ENCODE results near the gene RGS9. TPM values are rescaled to one million over a fixed set of nuclear protein-coding genes. Genes with fewer than 3 reads are reported as not detected.

RGS9 gene
- total and polyA plus RNA-seq, 2 of the 13 experiments (the other 11 are each of a cell fraction or from before 2014, with no cell fraction given) = 0.44 to 0.74 TPM

DNA sequence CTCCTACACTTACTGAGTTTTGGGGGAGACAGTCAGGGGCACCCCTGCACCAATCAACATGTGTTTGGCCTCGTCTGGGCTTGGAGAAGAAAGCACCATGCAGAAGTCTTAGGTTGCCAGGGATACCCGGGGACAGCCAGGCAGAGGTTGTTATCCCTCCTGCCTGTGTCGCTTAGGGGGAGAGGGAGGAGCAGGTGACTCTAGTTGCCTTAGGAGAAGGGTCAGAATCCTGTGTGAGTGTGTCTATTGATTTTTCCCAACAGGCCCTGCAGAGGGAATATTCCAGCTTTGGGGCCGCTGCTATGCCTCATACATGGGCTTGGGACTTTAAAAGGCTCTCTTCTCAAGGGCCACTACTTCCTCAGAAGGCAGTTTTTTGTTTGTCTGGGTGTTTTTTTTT, 89.1 kb downstream of the RGS9 start:
- BruUV-seq (replicated peaks) = no TSS peak
- Histone ChIP-seq H3K27ac (ENCODE audit: extremely low read length, insufficient read depth, low read length) (no peak overlapping the region), H3K9me3 (ENCODE audit: low read length) (no peaks in the 10 kb centered on the region), H3K27me3 (ENCODE audit: control insufficient read depth in 1 of 2, insufficient read depth in 2 of 2, low read length in 2 of 2) (peaks cover 8 to 22% of the 10 kb centered on the region in 2 experiments; a peak in 4 of 5 replicates), H2AFZ (ENCODE audit: low read length) (no peak overlapping the region), H4K20me1 (ENCODE audit: insufficient read depth, low read length) (no peaks in the 10 kb centered on the region), H3K36me3 (replicated peaks in 1 of 2; ENCODE audit: control insufficient read depth in 1 of 2, insufficient read depth in 2 of 2, low read length in 2 of 2) (no peaks in the 10 kb centered on the region), H3K4me2 (ENCODE audit: low read depth, low read length) (no peak overlapping the region), H3K79me2 (ENCODE audit: insufficient read depth, low read length) (no peaks in the 10 kb centered on the region), H3K4me1 (ENCODE audit: insufficient read depth, low read length) (no peaks in the 10 kb centered on the region), H3K4me3 (replicated peaks in 1 of 3; ENCODE audit: insufficient read depth in 1 of 3, low read depth in 2 of 3, low read length in 3 of 3) (no peak overlapping the region), H3K9ac (ENCODE audit: insufficient read depth, low read depth, low read length) (no peak overlapping the region)
- peak; percentile 66 for TF ChIP-seq ONECUT2 (CRISPR knock-in tag; IDR thresholded peaks at IDR 0.05)
- TF ChIP-seq, protein P1, sequence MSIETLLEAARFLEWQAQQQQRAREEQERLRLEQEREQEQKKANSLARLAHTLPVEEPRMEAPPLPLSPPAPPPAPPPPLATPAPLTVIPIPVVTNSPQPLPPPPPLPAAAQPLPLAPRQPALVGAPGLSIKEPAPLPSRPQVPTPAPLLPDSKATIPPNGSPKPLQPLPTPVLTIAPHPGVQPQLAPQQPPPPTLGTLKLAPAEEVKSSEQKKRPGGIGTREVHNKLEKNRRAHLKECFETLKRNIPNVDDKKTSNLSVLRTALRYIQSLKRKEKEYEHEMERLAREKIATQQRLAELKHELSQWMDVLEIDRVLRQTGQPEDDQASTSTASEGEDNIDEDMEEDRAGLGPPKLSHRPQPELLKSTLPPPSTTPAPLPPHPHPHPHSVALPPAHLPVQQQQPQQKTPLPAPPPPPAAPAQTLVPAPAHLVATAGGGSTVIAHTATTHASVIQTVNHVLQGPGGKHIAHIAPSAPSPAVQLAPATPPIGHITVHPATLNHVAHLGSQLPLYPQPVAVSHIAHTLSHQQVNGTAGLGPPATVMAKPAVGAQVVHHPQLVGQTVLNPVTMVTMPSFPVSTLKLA (IDR thresholded peaks at IDR 0.05) = no peak
- TF ChIP-seq, protein P2, sequence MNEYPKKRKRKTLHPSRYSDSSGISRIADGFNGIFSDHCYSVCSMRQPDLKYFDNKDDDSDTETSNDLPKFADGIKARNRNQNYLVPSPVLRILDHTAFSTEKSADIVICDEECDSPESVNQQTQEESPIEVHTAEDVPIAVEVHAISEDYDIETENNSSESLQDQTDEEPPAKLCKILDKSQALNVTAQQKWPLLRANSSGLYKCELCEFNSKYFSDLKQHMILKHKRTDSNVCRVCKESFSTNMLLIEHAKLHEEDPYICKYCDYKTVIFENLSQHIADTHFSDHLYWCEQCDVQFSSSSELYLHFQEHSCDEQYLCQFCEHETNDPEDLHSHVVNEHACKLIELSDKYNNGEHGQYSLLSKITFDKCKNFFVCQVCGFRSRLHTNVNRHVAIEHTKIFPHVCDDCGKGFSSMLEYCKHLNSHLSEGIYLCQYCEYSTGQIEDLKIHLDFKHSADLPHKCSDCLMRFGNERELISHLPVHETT (CRISPR knock-in tag; conservative IDR thresholded peaks at IDR 0.05) = no peak
- 2% methylated on average over 4 of the region's 4 CpGs for WGBS (ENCODE audit: low lambda C conversion rate)
- intact Hi-C loops (cut with micrococcal nuclease; ENCODE audit: unreplicated experiment) = no loop called here
- FAIRE-seq (no peak), DNase-seq (ENCODE audit: low spot score) (no peak), ATAC-seq (peak; percentile 39; the same call in 2 of the 3 replicates)
- CTCF ChIA-PET (ENCODE audit: low intra/inter-chr PET ratio, low total read pairs) = no interaction called here
- in situ Hi-C loops (cut with HindIII; ENCODE audit: extremely low pct_ligation_motif_present, low pct_unique_long_range_greater_than_20kb) = no loop called here
- POLR2A ChIA-PET = no interaction called here

DNA sequence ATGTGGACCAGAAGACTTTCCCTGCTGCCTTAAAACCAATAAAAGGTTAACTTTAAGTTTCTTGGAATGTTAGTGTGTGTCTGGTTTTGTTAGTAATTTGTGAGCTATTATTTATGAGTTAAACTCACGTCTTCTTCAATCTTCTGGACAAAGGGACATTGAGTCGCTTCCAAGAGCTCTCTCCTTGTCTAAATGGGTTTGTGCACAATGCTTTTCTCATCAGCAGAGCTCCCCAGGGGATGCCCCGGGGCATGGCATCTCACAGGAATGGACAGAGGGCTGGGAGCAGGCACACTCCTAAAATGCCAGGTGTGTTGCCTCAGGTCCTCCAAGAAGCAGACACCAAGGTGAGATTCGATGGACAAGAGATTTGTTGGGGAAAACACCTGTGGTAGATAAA, 90.5 kb downstream of the RGS9 start:
- POLR2A ChIA-PET = interaction anchor here (0.6 kb wide), 1 partner anchor 304 kb away, joined by 3 read pairs; no protein-coding TSS in a partner anchor
- TF ChIP-seq, protein P3, sequence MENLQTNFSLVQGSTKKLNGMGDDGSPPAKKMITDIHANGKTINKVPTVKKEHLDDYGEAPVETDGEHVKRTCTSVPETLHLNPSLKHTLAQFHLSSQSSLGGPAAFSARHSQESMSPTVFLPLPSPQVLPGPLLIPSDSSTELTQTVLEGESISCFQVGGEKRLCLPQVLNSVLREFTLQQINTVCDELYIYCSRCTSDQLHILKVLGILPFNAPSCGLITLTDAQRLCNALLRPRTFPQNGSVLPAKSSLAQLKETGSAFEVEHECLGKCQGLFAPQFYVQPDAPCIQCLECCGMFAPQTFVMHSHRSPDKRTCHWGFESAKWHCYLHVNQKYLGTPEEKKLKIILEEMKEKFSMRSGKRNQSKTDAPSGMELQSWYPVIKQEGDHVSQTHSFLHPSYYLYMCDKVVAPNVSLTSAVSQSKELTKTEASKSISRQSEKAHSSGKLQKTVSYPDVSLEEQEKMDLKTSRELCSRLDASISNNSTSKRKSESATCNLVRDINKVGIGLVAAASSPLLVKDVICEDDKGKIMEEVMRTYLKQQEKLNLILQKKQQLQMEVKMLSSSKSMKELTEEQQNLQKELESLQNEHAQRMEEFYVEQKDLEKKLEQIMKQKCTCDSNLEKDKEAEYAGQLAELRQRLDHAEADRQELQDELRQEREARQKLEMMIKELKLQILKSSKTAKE (CRISPR knock-in tag; IDR thresholded peaks at IDR 0.05; ENCODE audit: borderline replicate concordance) = no peak
- in situ Hi-C loops (cut with HindIII; ENCODE audit: extremely low pct_ligation_motif_present, low pct_unique_long_range_greater_than_20kb) = no loop called here

More for the DNA sequence above, 90.5 kb downstream of the RGS9 start:
- BruUV-seq (replicated peaks) = no TSS peak
- 3% methylated on average over 4 of the region's 4 CpGs for WGBS (ENCODE audit: low lambda C conversion rate)
- H3K9me3 ChIP-seq (ENCODE audit: low read length) = no peaks in the 10 kb centered on the region
- no peak overlapping the region for H3K4me2 ChIP-seq (ENCODE audit: low read depth, low read length)
- H3K9ac ChIP-seq (ENCODE audit: insufficient read depth, low read depth, low read length) = no peak overlapping the region
- H3K4me1 ChIP-seq (ENCODE audit: insufficient read depth, low read length) = no peaks in the 10 kb centered on the region
- DNase-seq (ENCODE audit: low spot score) = no peak
- no peaks in the 10 kb centered on the region for H3K36me3 ChIP-seq (replicated peaks in 1 of 2; ENCODE audit: control insufficient read depth in 1 of 2, insufficient read depth in 2 of 2, low read length in 2 of 2)
- no peak overlapping the region for H3K27ac ChIP-seq (ENCODE audit: extremely low read length, insufficient read depth, low read length)
- H4K20me1 ChIP-seq (ENCODE audit: insufficient read depth, low read length) = no peaks in the 10 kb centered on the region
- H3K27me3 ChIP-seq (ENCODE audit: control insufficient read depth in 1 of 2, insufficient read depth in 2 of 2, low read length in 2 of 2) = peaks cover 8 to 22% of the 10 kb centered on the region in 2 experiments; a peak in 4 of 5 replicates
- no peaks in the 10 kb centered on the region for H3K79me2 ChIP-seq (ENCODE audit: insufficient read depth, low read length)
- CTCF ChIA-PET (ENCODE audit: low intra/inter-chr PET ratio, low total read pairs) = no interaction called here
- no peak for FAIRE-seq
- no peak for ATAC-seq
- intact Hi-C loops (cut with micrococcal nuclease; ENCODE audit: unreplicated experiment) = no loop called here
- no peak overlapping the region for H3K4me3 ChIP-seq (replicated peaks in 1 of 3; ENCODE audit: insufficient read depth in 1 of 3, low read depth in 2 of 3, low read length in 3 of 3)
- no peak overlapping the region for H2AFZ ChIP-seq (ENCODE audit: low read length)

Data from HepG2 (cell line).